ENCODE results near the gene BUB3. TPM values are rescaled to one million over a fixed set of nuclear protein-coding genes. Genes with fewer than 3 reads are reported as not detected.

BUB3 gene, protein sequence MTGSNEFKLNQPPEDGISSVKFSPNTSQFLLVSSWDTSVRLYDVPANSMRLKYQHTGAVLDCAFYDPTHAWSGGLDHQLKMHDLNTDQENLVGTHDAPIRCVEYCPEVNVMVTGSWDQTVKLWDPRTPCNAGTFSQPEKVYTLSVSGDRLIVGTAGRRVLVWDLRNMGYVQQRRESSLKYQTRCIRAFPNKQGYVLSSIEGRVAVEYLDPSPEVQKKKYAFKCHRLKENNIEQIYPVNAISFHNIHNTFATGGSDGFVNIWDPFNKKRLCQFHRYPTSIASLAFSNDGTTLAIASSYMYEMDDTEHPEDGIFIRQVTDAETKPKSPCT
- total RNA-seq (10 to 100 TPM; 78.7 to 96.0 TPM), polyA plus RNA-seq (ENCODE audit: insufficient read depth, low read depth, low replicate concordance) (148 TPM)
- long read RNA-seq, donor 1, full-length matches to known transcripts: 42 of 98 reads
- long read RNA-seq, donor 1, partial matches to known transcripts: 56 of 98 reads
- long read RNA-seq, donor 1, other reads (novel, unspliced or antisense): 0 of 98 reads
- long read RNA-seq, donor 2, full-length matches to known transcripts: 20 of 44 reads
- long read RNA-seq, donor 2, partial matches to known transcripts: 24 of 44 reads
- long read RNA-seq, donor 2, other reads (novel, unspliced or antisense): 0 of 44 reads

DNA sequence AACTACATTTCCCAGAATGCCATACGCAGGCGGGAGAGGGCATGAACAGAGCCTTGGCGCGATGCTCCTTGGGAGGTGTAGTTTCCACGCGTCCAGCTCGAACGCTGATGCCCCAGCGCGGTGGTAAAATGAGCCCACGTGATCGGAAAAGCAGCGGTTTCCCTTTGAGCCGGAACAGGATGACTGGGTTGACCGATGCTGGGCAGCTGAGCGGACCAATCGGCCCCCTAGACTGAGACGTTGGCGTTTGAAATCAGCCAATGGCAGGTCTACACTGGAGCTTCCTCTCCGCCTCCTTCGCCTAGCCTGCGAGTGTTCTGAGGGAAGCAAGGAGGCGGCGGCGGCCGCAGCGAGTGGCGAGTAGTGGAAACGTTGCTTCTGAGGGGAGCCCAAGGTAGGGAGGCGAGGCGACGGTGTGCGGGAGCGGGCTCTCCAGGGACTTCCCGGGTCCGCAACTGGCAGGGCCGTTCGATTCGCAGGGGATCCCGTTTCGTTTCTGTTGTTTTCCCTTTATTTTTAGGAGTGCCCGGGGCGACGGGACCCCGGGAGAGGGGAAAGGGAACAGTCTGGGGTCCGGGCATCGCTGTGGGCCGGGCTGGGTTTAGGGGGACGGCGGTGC lies at the start of gene BUB3:
Gene BUB3, plus strand, starts transcription at position 311 of the 619 bp plus-strand sequence. CDS start 516 bp downstream, outside the sequence.
- Histone ChIP-seq H3K36me3 (ENCODE audit: low read depth, missing control alignments) (no peaks in the 10 kb centered on the region), H3K27me3 (no peaks in the 10 kb centered on the region), H3K4me3 (peak within 1 kb of the TSS; percentile 65 to 89), H3K9me3 (no peaks in the 10 kb centered on the region), H3K4me1 (peaks cover 14% of the 10 kb centered on the region), H3K27ac (peak within 1 kb of the TSS; percentile 73 to 84)
- TF ChIP-seq, protein P1, sequence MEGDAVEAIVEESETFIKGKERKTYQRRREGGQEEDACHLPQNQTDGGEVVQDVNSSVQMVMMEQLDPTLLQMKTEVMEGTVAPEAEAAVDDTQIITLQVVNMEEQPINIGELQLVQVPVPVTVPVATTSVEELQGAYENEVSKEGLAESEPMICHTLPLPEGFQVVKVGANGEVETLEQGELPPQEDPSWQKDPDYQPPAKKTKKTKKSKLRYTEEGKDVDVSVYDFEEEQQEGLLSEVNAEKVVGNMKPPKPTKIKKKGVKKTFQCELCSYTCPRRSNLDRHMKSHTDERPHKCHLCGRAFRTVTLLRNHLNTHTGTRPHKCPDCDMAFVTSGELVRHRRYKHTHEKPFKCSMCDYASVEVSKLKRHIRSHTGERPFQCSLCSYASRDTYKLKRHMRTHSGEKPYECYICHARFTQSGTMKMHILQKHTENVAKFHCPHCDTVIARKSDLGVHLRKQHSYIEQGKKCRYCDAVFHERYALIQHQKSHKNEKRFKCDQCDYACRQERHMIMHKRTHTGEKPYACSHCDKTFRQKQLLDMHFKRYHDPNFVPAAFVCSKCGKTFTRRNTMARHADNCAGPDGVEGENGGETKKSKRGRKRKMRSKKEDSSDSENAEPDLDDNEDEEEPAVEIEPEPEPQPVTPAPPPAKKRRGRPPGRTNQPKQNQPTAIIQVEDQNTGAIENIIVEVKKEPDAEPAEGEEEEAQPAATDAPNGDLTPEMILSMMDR (IDR thresholded peaks at IDR 0.05): no peak
- TF ChIP-seq POLR2A (IDR thresholded peaks at IDR 0.05): peak; percentile 64
- DNase-seq: peak; percentile 100
- 0% methylated on average over 15 to 44 of the region's 50 CpGs for WGBS, 2 donors
- intact Hi-C loops (cut with DNase I; ENCODE audit: low total_unique reads): no loop called here

DNA sequence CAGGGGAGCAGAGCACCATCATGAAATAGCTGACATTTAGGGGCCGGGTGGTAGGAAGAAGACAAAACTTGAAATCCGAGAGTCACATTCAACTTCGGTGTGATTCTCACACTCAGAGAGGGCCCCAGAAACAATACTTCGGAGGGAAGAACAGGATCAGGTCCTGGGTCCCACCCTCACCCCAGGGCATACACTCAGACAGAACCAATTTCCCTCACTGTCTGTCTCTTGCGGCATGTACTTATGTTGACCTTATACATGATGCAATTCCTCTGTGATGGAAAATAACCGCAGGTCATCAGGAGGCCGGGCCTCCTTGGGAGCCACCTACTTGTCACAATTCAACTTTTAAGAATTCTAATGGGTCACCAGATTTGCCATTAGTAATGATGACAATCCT lies 44.7 kb upstream of the BUB3 start:
- H3K27me3 ChIP-seq: no peaks in the 10 kb centered on the region
- intact Hi-C loops (cut with DNase I; ENCODE audit: low total_unique reads): no loop called here
- no peak for DNase-seq
- no peaks in the 10 kb centered on the region for H3K4me1 ChIP-seq
- TF ChIP-seq, protein P1 (IDR thresholded peaks at IDR 0.05): no peak
- no peak for TF ChIP-seq POLR2A (IDR thresholded peaks at IDR 0.05)
- no peak overlapping the region for H3K4me3 ChIP-seq
- no peaks in the 10 kb centered on the region for H3K36me3 ChIP-seq (ENCODE audit: low read depth, missing control alignments)
- no peaks in the 10 kb centered on the region for H3K9me3 ChIP-seq
- WGBS, 2 donors: 63 to 78% methylated on average over 6 to 7 of the region's 7 CpGs
- no peak overlapping the region for H3K27ac ChIP-seq

DNA sequence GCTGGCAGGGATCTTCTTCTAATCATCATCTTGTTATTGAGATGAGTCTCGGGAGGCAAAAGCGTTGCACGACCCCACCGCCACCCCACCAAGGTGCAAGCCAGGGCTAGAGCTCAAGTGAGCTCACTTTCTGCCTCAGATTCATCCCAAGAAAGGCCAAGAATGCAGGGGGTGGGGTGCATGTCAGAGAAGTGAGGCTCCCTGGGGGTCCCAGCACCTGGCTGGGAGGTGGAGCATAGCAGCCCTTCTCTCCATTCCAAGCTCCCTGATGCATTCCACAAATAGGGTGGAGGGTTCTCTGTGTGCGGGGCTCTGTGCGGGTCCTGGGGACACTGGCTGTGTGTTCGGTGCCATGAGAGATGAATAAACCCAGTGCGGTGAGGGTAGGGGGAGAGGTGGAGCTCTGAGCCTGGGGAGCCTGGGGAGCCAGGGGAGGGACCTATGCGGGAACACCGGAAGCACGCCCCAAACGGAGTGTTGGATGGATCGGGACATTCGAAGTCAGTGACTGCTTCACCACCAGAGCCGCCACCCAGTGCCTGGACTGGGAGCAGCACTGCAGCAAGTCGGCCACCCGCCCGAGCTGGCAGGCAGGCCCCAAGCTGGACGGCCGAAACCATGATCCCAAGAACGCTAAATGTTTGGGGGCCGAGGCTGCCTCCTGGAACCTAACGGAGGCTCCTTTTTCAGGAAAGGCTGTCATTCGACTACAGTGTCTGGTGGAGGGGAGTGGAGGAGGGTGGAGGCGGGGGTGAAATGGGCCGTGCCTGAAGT lies 36.4 kb upstream of the BUB3 start:
- no peaks in the 10 kb centered on the region for H3K9me3 ChIP-seq
- no peak for TF ChIP-seq POLR2A (IDR thresholded peaks at IDR 0.05)
- TF ChIP-seq, protein P1 (IDR thresholded peaks at IDR 0.05): no peak
- H3K4me1 ChIP-seq: no peaks in the 10 kb centered on the region
- no peak overlapping the region for H3K27ac ChIP-seq
- DNase-seq: peak; percentile 34
- 8 to 9% methylated on average over 25 to 26 of the region's 26 CpGs for WGBS, 2 donors
- no peak overlapping the region for H3K4me3 ChIP-seq
- no peaks in the 10 kb centered on the region for H3K36me3 ChIP-seq (ENCODE audit: low read depth, missing control alignments)
- H3K27me3 ChIP-seq: no peaks in the 10 kb centered on the region
- intact Hi-C loops (cut with DNase I; ENCODE audit: low total_unique reads): no loop called here

DNA sequence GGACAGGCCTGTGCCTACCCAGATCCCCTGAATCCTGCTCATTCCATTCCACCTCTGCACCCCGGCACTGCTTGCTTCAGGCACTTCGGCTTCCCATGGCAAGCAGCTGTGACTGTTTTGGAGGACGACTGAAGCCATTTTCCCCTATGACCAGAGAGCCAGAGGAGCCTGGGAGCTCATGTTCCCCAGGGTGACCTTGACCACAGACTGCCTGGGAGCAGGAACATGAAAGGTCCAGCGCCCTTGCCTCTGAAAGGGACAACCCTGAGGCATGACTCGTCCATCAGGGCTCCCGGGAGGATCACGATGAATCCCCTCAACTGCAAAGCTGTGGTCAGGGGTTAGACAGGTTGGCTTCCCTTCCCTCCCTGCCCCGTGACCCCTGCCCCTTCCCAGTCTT lies 35.1 kb upstream of the BUB3 start:
- 64 to 66% methylated on average over 5 to 8 of the region's 8 CpGs for WGBS, 2 donors
- TF ChIP-seq, protein P1 (IDR thresholded peaks at IDR 0.05): no peak
- no peak for TF ChIP-seq POLR2A (IDR thresholded peaks at IDR 0.05)

More for the DNA sequence above, 35.1 kb upstream of the BUB3 start:
- Histone ChIP-seq H3K36me3 (ENCODE audit: low read depth, missing control alignments) (no peaks in the 10 kb centered on the region), H3K27ac (no peak overlapping the region), H3K27me3 (no peaks in the 10 kb centered on the region), H3K9me3 (no peaks in the 10 kb centered on the region), H3K4me3 (no peak overlapping the region), H3K4me1 (no peaks in the 10 kb centered on the region)
- DNase-seq: no peak
- intact Hi-C loops (cut with DNase I; ENCODE audit: low total_unique reads): no loop called here

All from testis (tissue), 5 donors.